ENCODE results near the gene NACAD.
A peak's percentile ranks its signal among the peaks of the same experiment; 100 is the strongest.

The NACAD gene, protein sequence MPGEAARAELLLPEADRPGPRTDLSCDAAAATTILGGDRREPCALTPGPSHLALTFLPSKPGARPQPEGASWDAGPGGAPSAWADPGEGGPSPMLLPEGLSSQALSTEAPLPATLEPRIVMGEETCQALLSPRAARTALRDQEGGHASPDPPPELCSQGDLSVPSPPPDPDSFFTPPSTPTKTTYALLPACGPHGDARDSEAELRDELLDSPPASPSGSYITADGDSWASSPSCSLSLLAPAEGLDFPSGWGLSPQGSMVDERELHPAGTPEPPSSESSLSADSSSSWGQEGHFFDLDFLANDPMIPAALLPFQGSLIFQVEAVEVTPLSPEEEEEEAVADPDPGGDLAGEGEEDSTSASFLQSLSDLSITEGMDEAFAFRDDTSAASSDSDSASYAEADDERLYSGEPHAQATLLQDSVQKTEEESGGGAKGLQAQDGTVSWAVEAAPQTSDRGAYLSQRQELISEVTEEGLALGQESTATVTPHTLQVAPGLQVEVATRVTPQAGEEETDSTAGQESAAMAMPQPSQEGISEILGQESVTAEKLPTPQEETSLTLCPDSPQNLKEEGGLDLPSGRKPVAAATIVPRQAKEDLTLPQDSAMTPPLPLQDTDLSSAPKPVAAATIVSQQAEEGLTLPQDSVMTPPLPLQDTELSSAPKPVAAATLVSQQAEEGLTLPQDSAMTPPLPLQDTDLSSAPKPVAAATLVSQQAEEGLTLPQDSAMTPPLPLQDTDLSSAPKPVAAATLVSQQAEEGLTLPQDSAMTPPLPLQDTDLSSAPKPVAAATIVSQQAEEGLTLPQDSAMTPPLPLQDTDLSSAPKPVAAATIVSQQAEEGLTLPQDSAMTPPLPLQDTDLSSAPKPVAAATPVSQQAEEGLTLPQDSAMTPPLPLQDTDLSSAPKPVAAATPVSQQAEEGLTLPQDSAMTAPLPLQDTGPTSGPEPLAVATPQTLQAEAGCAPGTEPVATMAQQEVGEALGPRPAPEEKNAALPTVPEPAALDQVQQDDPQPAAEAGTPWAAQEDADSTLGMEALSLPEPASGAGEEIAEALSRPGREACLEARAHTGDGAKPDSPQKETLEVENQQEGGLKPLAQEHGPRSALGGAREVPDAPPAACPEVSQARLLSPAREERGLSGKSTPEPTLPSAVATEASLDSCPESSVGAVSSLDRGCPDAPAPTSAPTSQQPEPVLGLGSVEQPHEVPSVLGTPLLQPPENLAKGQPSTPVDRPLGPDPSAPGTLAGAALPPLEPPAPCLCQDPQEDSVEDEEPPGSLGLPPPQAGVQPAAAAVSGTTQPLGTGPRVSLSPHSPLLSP (N-terminal part only)

GRCh38 chr7:45088821-45089340, at the start of gene NACAD:
NACAD (minus strand) TSS chr7:45088969; CDS start chr7:45088894, 75 bp downstream.
- Histone ChIP-seq H3K4me1 (ENCODE audit: control insufficient read depth in 1 of 2, insufficient read depth in 1 of 2, low read depth in 1 of 2, low read length in 1 of 2) (peaks cover 0 to 4% of the 10 kb centered on the region in 2 experiments), H3K27me3 (peaks cover 73% of the 10 kb centered on the region), H3K9me3 (no peaks in the 10 kb centered on the region), H3K27ac (no peak within 1 kb of the TSS), H3K4me3 (ENCODE audit: low read depth in 1 of 2, low read length in 1 of 2) (peak within 1 kb of the TSS in 1 of 2 experiments; percentile 28), H3K36me3 (no peaks in the 10 kb centered on the region)
- TF ChIP-seq CTCF (IDR thresholded peaks at IDR 0.05) = no peak

- Histone ChIP-seq H3K9me3 (no peaks in the 10 kb centered on the region), H3K36me3 (no peaks in the 10 kb centered on the region), H3K27me3 (no peaks in the 10 kb centered on the region), H3K27ac (no peak overlapping the region), H3K4me1 (ENCODE audit: control insufficient read depth in 1 of 2, insufficient read depth in 1 of 2, low read depth in 1 of 2, low read length in 1 of 2) (no peaks in the 10 kb centered on the region), H3K4me3 (ENCODE audit: low read depth in 1 of 2, low read length in 1 of 2) (no peak overlapping the region)
- peak; percentile 88 for TF ChIP-seq CTCF (IDR thresholded peaks at IDR 0.05)
Measured at GRCh38 chr7:45136106-45137060, 47.6 kb upstream of the NACAD start.

DNA sequence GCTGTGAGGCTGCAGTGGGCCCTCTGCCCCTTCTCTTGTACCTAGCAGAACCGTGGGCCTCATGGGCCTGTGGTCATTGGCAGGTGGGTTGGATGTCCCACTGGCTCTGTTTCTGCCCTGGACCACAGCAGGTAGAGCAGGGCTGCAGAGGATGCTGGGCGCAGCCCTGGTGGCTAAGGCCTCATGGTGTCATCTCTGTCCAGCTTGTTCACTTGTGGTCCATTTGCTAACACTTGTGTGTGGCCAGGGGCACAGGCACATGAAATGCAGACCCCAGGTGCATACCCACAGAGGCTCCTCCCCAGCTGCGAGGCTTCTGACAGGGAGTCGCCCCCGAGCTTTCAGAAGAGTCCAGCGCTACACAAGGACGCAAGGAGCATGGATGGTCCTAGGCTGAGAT, 45.1 kb upstream of the NACAD start:
- TF ChIP-seq CTCF (IDR thresholded peaks at IDR 0.05) = no peak
- Histone ChIP-seq H3K4me3 (ENCODE audit: low read depth in 1 of 2, low read length in 1 of 2) (no peak overlapping the region), H3K27me3 (no peaks in the 10 kb centered on the region), H3K9me3 (no peaks in the 10 kb centered on the region), H3K27ac (no peak overlapping the region), H3K4me1 (ENCODE audit: control insufficient read depth in 1 of 2, insufficient read depth in 1 of 2, low read depth in 1 of 2, low read length in 1 of 2) (no peaks in the 10 kb centered on the region), H3K36me3 (no peaks in the 10 kb centered on the region)

DNA sequence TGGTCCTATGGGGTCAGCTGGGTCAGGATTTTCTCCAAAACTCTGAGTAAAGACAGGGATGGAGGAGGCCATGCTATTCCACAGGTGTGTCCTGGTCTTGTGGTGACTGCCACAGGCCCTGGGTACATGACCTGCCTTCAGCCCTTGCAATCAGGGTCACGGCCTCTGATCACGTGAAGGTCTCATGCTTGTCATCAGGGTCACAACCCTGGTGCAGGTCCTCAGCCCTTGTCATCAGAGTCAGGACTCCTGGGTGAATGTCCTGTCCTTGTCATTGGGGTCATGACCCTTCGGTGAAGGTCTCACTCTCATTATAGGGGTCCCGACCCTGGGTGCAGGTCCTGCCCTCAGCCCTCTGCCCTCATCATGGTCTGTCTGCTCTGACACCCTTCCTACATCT, 44.6 kb upstream of the NACAD start:
- Histone ChIP-seq H3K36me3 (no peaks in the 10 kb centered on the region), H3K27ac (no peak overlapping the region), H3K4me3 (ENCODE audit: low read depth in 1 of 2, low read length in 1 of 2) (no peak overlapping the region), H3K4me1 (ENCODE audit: control insufficient read depth in 1 of 2, insufficient read depth in 1 of 2, low read depth in 1 of 2, low read length in 1 of 2) (no peaks in the 10 kb centered on the region), H3K9me3 (no peaks in the 10 kb centered on the region), H3K27me3 (no peaks in the 10 kb centered on the region)
- no peak for TF ChIP-seq CTCF (IDR thresholded peaks at IDR 0.05)
